Omental fat pad (tissue), 4 donors: ENCODE measurements around the gene SLC9A9. TPM values are rescaled to one million over a fixed set of nuclear protein-coding genes. Genes with fewer than 3 reads are reported as not detected.
"Not testable (repeated sequence)": the region's sequence is repeated elsewhere in the genome, so short reads cannot be mapped to it uniquely, and the experiment has no call there.

Experiments used
- ATAC-seq: fragments of 150-250 bp; one replicate; pipeline ENCODE4 v1.9.1; 2016; ENCODE audit warnings: mild to moderate bottlenecking, moderate library complexity; ENCODE audit not compliant: low FRiP score
- DNase-seq: peaks from one replicate; pipeline ENCODE4 v3.0.0-alpha.2; 2019; ENCODE audit warnings: low spot score
- total RNA-seq, 4 donors: library from RNA; depleted of rRNA; stranded (reverse); fragments of >200 nt; gene quantifications; one replicate each; pipeline ENCODE4 v1.1.0, GENCODE V29; 2016
- TF ChIP-seq, protein P1 (sequence below), 3 donors: fragments of 450-650 bp; IDR thresholded peaks; one replicate each; pipeline ENCODE4 v1.5.1; 2016 to 2017; ENCODE audit warnings: antibody characterized with exemption in 3 of 3, mild to moderate bottlenecking in 3 of 3, moderate library complexity in 2 of 3

Gene SLC9A9
- total RNA-seq, 4 donors from 2014 or later = 15.5 to 39.6 (median 26.9) TPM

GRCh38 chr3:143442814-143443447 lies 405.3 kb downstream of the SLC9A9 start:
- no peak for ATAC-seq
- TF ChIP-seq, protein P1, sequence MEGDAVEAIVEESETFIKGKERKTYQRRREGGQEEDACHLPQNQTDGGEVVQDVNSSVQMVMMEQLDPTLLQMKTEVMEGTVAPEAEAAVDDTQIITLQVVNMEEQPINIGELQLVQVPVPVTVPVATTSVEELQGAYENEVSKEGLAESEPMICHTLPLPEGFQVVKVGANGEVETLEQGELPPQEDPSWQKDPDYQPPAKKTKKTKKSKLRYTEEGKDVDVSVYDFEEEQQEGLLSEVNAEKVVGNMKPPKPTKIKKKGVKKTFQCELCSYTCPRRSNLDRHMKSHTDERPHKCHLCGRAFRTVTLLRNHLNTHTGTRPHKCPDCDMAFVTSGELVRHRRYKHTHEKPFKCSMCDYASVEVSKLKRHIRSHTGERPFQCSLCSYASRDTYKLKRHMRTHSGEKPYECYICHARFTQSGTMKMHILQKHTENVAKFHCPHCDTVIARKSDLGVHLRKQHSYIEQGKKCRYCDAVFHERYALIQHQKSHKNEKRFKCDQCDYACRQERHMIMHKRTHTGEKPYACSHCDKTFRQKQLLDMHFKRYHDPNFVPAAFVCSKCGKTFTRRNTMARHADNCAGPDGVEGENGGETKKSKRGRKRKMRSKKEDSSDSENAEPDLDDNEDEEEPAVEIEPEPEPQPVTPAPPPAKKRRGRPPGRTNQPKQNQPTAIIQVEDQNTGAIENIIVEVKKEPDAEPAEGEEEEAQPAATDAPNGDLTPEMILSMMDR (IDR thresholded peaks at IDR 0.05) = no peak
- no peak for DNase-seq

- ATAC-seq (no peak), DNase-seq (no peak)
- TF ChIP-seq, protein P1 (IDR thresholded peaks at IDR 0.05) = no peak
These were observed 406.6 kb downstream of the SLC9A9 start for GRCh38 chr3:143441516-143442171.

DNA sequence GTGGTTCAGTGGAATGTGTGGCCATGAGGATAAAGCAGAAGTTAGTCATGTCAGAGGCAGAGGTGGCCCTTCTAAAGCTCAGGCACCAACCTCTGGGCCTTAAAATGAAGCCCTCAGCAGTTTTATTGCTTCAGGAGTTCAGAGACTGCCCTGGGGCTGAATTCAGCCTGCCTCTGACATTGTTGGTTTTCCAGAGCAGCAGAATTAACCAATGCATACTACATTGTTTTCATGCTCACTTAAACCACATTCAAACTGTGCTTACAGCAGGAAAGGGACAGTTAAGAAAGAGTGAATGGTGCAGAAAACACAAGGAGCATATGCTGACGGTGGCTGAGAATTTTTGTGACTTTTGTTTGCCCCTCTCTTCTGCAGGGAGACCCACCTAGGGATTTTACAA lies 408.5 kb downstream of the SLC9A9 start:
- TF ChIP-seq, protein P1 (IDR thresholded peaks at IDR 0.05) = no peak
- ATAC-seq (no peak), DNase-seq (no peak)

DNA sequence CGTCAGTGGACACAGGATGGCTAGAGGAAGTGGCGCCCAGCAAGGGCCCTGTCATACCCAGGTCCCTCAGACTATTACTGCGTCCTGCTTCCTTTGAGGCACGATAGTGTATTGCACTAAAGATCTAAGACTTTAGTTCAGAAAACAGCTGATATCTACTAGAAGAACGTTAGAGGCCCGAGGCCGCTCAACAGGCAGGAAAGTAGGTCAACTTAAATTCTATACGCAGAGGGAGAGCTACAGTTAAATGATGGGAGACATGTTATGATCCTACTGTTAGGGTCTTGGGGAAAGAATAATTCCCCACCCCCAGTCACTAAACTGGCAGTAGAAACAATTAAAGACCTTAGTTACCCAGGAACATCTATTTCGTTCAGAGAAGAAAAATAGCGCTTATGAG lies 410.9 kb downstream of the SLC9A9 start:
- DNase-seq (no peak), ATAC-seq (no peak)
- TF ChIP-seq, protein P1 (IDR thresholded peaks at IDR 0.05) = no peak

- TF ChIP-seq, protein P1 (IDR thresholded peaks at IDR 0.05) = no peak
- DNase-seq (no peak), ATAC-seq (no peak)
These were observed 411.9 kb downstream of the SLC9A9 start for GRCh38 chr3:143436231-143436930.

DNA sequence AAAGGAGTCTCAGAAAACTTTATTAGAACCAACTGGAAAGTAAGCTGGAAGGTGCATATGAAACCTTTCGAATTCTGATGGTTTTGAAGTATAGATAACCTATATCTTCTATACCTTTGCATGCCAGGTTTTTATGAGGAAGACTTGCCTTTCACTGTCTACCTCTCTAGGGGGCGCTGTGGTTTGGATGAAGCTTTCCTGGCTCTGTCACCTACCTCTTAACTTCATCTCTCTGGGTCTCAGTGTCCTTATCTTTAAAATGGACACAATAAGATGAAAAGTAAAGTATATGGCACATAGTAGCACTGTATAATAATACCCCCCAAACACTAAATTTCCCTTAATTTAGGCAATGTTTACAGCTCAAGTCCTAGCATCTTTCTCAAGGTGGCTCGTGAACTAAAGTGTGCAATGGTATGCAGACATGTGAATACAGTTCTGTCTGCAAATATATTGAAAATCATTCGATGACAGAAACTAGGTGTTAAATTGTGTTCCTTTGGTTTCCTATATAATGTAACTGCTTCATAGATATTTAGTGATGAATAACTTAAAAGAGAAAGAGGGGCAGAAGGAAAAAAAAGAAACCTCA lies 414.4 kb downstream of the SLC9A9 start:
- TF ChIP-seq, protein P1 (IDR thresholded peaks at IDR 0.05) = no peak
- no peak for DNase-seq
- ATAC-seq = no peak

GRCh38 chr3:143431298-143431697 lies 417.0 kb downstream of the SLC9A9 start:
- not testable (repeated sequence) for DNase-seq, ATAC-seq
